Body of pancreas (tissue), 4 donors: ENCODE data around the gene PSG3.
"Not testable (repeated sequence)": the region's sequence is repeated elsewhere in the genome, so short reads cannot be mapped to it uniquely, and the experiment has no call there.

Source experiments
- POLR2A ChIP-seq, 3 donors: fragments of 450-650 bp; IDR thresholded peaks; one replicate each; pipeline ENCODE4 v1.6.1; 2016; ENCODE audit warnings: antibody characterized with exemption in 3 of 3, mild to moderate bottlenecking in 2 of 3
- TF ChIP-seq, protein P1 (sequence below), 7 experiments: fragments of 450-650 bp in 4 of 7; fragments of 200-600 bp in 3 of 7; sonication (generic) in 3 of 7; IDR thresholded peaks; one replicate each; pipeline ENCODE4 v1.5.1; 2016 to 2019; ENCODE audit warnings: antibody characterized with exemption in 7 of 7

DNA sequence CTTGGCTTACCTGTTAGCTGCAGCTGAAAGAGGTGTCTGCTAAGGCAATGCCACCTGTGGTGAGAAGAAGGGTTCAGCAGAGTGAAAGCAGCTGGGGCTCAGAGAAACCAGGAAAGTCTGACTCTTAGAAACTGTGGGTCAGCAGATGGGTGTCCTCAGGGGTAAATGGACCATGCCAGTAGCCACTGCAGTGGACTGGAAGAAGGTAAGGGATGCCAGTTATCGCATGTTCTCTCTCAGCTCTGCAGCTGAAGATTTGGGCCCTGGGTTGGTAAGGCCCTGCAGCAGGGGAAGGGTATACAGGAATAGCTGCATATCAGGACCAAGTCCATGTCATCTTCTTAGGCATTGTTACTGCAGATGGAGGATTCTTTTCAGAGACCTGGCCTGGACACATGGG is 12.0 kb upstream of the PSG3 start:
- TF ChIP-seq, protein P1, sequence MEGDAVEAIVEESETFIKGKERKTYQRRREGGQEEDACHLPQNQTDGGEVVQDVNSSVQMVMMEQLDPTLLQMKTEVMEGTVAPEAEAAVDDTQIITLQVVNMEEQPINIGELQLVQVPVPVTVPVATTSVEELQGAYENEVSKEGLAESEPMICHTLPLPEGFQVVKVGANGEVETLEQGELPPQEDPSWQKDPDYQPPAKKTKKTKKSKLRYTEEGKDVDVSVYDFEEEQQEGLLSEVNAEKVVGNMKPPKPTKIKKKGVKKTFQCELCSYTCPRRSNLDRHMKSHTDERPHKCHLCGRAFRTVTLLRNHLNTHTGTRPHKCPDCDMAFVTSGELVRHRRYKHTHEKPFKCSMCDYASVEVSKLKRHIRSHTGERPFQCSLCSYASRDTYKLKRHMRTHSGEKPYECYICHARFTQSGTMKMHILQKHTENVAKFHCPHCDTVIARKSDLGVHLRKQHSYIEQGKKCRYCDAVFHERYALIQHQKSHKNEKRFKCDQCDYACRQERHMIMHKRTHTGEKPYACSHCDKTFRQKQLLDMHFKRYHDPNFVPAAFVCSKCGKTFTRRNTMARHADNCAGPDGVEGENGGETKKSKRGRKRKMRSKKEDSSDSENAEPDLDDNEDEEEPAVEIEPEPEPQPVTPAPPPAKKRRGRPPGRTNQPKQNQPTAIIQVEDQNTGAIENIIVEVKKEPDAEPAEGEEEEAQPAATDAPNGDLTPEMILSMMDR (IDR thresholded peaks at IDR 0.05), result not testable (repeated sequence)
- not testable (repeated sequence) for TF ChIP-seq POLR2A (IDR thresholded peaks at IDR 0.05)
